K562 (cell line): ENCODE results near the gene DNM1. TPM values are rescaled to one million over a fixed set of nuclear protein-coding genes. Genes with fewer than 3 reads are reported as not detected.
A peak's percentile ranks its signal among the peaks of the same experiment; 100 is the strongest.

Experiments used
- ATAC-seq: fragments of 200-7000 bp; cut with Tn5 transposase; 3 replicates; pipeline ENCODE4 v1.9.1; 2020; ENCODE audit warnings: moderate library complexity
- BruUV-seq: library from RNA; stranded (reverse); fragments of 400-500 nt; replicated peaks from 2 replicates; lab custom pipeline; 2021; lab: Mats Ljungman, UMichigan
- CTCF ChIA-PET: fragments of 300-600 bp; formaldehyde crosslinking; extraction: SDS; loops from one replicate; lab custom pipeline; 2021; ENCODE audit warnings: low intra/inter-chr PET ratio; lab: Yijun Ruan, JAX
- POLR2A ChIA-PET: fragments of 300-600, 350-650 bp; sonication (Branson Sonifier 250); formaldehyde crosslinking; extraction: SDS; loops from one replicate; lab custom pipeline; 2021; ENCODE audit warnings: antibody characterized with exemption, inconsistent platforms; lab: Yijun Ruan, JAX
- DNase-seq, 4 experiments: peaks; one replicate each; pipeline versions ENCODE4 v3.0.0 to v3.0.0-alpha.2; 2011 to 2018; ENCODE audit warnings: low spot score in 3 of 4, mixed read lengths in 3 of 4; ENCODE audit errors: extremely low read depth in 1 of 4
- FAIRE-seq: peaks from 2 replicates; lab custom pipeline; 2011; peaks lifted over from hg19 to GRCh38; lab: Jason Lieb, UNC
- H2AFZ ChIP-seq: 2 replicates; pipeline ENCODE4 v1.6.0; 2011; ENCODE audit warnings: low read depth, low read length, control low read depth, inconsistent platforms
- H3K27ac ChIP-seq: fragments of 200-600 bp; 3 replicates; pipeline ENCODE4 v1.8.0; 2011; ENCODE audit warnings: low read depth, mild to moderate bottlenecking, control low read depth, inconsistent platforms, low read length, moderate library complexity, mixed read lengths; ENCODE audit errors: extremely low read depth
- H3K27me3 ChIP-seq, 2 experiments: fragments of 300-600 bp in 1 of 2; 2 replicates in 1 of 2; 3 replicates in 1 of 2; pipeline versions ENCODE4 v1.6.0 to v1.8.0; 2011; ENCODE audit warnings: inconsistent platforms in 2 of 2, low read length in 2 of 2, mild to moderate bottlenecking in 1 of 2, mixed read lengths in 1 of 2, moderate library complexity in 1 of 2; ENCODE audit not compliant: control insufficient read depth in 2 of 2, insufficient read depth in 2 of 2
- H3K36me3 ChIP-seq: fragments of 300-600 bp; 3 replicates; pipeline ENCODE4 v1.8.0; 2011; ENCODE audit warnings: mild to moderate bottlenecking, low read length, inconsistent platforms; ENCODE audit not compliant: control insufficient read depth, insufficient read depth
- H3K4me1 ChIP-seq, 2 experiments: fragments of 200-600 bp in 1 of 2; replicated peaks in 1 of 2; 2 replicates in 1 of 2; 3 replicates in 1 of 2; pipeline versions ENCODE4 v1.5.1 to v1.8.0; 2011; ENCODE audit warnings: inconsistent platforms in 2 of 2, low read length in 2 of 2, mild to moderate bottlenecking in 1 of 2, mixed read lengths in 1 of 2, moderate library complexity in 1 of 2; ENCODE audit not compliant: control insufficient read depth in 2 of 2, insufficient read depth in 2 of 2
- H3K4me2 ChIP-seq: 2 replicates; pipeline ENCODE4 v1.6.1; 2011; ENCODE audit warnings: low read length, control low read depth, inconsistent platforms, mixed read lengths; ENCODE audit not compliant: insufficient read depth
- H3K4me3 ChIP-seq: fragments of 200-600 bp; sonication (generic), shearing (Covaris generic); 2 replicates; pipeline ENCODE4 v1.5.1; 2016; ENCODE audit warnings: control low read depth, inconsistent platforms
- H3K79me2 ChIP-seq: fragments of 200-600 bp; 3 replicates; pipeline ENCODE4 v1.8.0; 2011; ENCODE audit warnings: low read length, inconsistent platforms; ENCODE audit not compliant: control insufficient read depth, insufficient read depth
- H3K9ac ChIP-seq, 2 experiments: 2 replicates each; pipeline versions ENCODE4 v1.6.0 to v1.6.1; 2011; ENCODE audit warnings: low read depth in 2 of 2, low read length in 2 of 2, control low read depth in 1 of 2, inconsistent platforms in 1 of 2, mild to moderate bottlenecking in 1 of 2, mixed read lengths in 1 of 2; ENCODE audit not compliant: insufficient read depth in 1 of 2
- H3K9me1 ChIP-seq: one replicate; pipeline ENCODE4 v1.6.0; 2011; ENCODE audit warnings: inconsistent platforms, mild to moderate bottlenecking, low read length, moderate library complexity; ENCODE audit not compliant: control insufficient read depth, insufficient read depth
- H3K9me3 ChIP-seq: replicated peaks from 2 replicates; pipeline ENCODE4 v1.5.1; 2011; ENCODE audit warnings: low read depth, low read length, inconsistent platforms; ENCODE audit not compliant: control insufficient read depth, insufficient read depth
- H4K20me1 ChIP-seq: replicated peaks from 2 replicates; pipeline ENCODE4 v1.6.1; 2011; ENCODE audit warnings: low read length, inconsistent platforms, mixed read lengths; ENCODE audit not compliant: control insufficient read depth, insufficient read depth
- BDP1 ChIP-seq: IDR thresholded peaks from 3 replicates; pipeline ENCODE4 v1.6.1; 2011; ENCODE audit not compliant: insufficient read length, insufficient read depth
- GABPA ChIP-seq: fragments of 200-800 bp; sonication (Bioruptor generic); conservative IDR thresholded peaks from 2 replicates; pipeline ENCODE4 v1.6.1; 2016; ENCODE audit warnings: low read depth, missing genetic modification characterization, missing compliant biosample characterization
- GMEB1 ChIP-seq: fragments of 250-450 bp; sonication (Bioruptor Pico); IDR thresholded peaks from 2 replicates; pipeline ENCODE4 v1.4.0; 2020; ENCODE audit warnings: mild to moderate bottlenecking
- HOXB6 ChIP-seq: fragments of 250-450 bp; sonication (Bioruptor Pico); IDR thresholded peaks from 2 replicates; pipeline ENCODE4 v1.5.1; 2022; ENCODE audit warnings: mild to moderate bottlenecking, borderline replicate concordance
- KDM2B ChIP-seq: fragments of 250-450 bp; sonication (Bioruptor Pico); IDR thresholded peaks from 2 replicates; pipeline ENCODE4 v1.8.0; 2021; ENCODE audit warnings: mild to moderate bottlenecking, moderate library complexity
- MAFK ChIP-seq: IDR thresholded peaks from 2 replicates; pipeline ENCODE4 v1.6.1; 2011; ENCODE audit warnings: low read length, improper control_type of control experiment
- PRDM10 ChIP-seq: fragments of 450-650 bp; IDR thresholded peaks from 2 replicates; pipeline ENCODE4 v1.6.1; 2018; ENCODE audit not compliant: partially characterized antibody
- RBM14 ChIP-seq: fragments of 200-400 bp; formaldehyde crosslinking; IDR thresholded peaks from 2 replicates; pipeline ENCODE4 v1.6.1; 2018; ENCODE audit warnings: low read depth, mild to moderate bottlenecking, low read length, moderate library complexity, borderline replicate concordance; ENCODE audit not compliant: insufficient read depth
- STAT6 ChIP-seq: sonication (generic); formaldehyde crosslinking; IDR thresholded peaks from 2 replicates; pipeline ENCODE4 v1.8.1; 2023; ENCODE audit warnings: mild to moderate bottlenecking, missing genetic modification reagents
- TAF7 ChIP-seq: fragments of 450-650 bp; IDR thresholded peaks from 2 replicates; pipeline ENCODE4 v1.6.1; 2016; ENCODE audit warnings: missing genetic modification characterization, missing compliant biosample characterization
- TEAD4 ChIP-seq, 2 experiments: sonication (generic) in 1 of 2; formaldehyde crosslinking in 1 of 2; IDR thresholded peaks; 2 replicates each; pipeline versions ENCODE4 v1.6.1 to v1.8.0; 2012 to 2022; ENCODE audit warnings: borderline replicate concordance in 1 of 2, inconsistent platforms in 1 of 2, low read length in 1 of 2, mild to moderate bottlenecking in 1 of 2, missing genetic modification reagents in 1 of 2
- ZNF561 ChIP-seq: fragments of 450-650 bp; formaldehyde crosslinking; conservative IDR thresholded peaks from 2 replicates; pipeline ENCODE4 v1.4.0; 2020; ENCODE audit warnings: mild to moderate bottlenecking, moderate library complexity
- ZNF717 ChIP-seq: fragments of 250-450 bp; sonication (Bioruptor Pico); IDR thresholded peaks from 2 replicates; pipeline ENCODE4 v1.5.0; 2021
- WGBS: fragments of 100-300 bp; shearing (Covaris generic); methylation state at CpG from one replicate; pipeline ENCODE4 v1.1.6; 2016; ENCODE audit warnings: low coverage, mixed read lengths; ENCODE audit not compliant: insufficient coverage; ENCODE audit errors: missing lambda C conversion rate; 5-methylcytosine and 5-hydroxymethylcytosine counted together
- in situ Hi-C: fragments of 300-500 bp; cut with MboI; formaldehyde crosslinking; loops from 4 replicates; pipeline ENCODE4 v1.15.0; 2018; ENCODE audit warnings: inconsistent platforms, mixed read lengths
- intact Hi-C: fragments of 100-400 bp; cut with micrococcal nuclease; formaldehyde crosslinking; loops from 2 replicates; pipeline ENCODE4 v1.14.2; 2022
- polyA plus RNA-seq, 8 experiments: library from polyadenylated mRNA; depleted of rRNA in 4 of 8; stranded (reverse) in 5 of 8; unstranded in 3 of 8; fragments of >200 nt; fragmentation: Nextera tagmentation in 2 of 8; fragmentation: Illumina TruSeq in 1 of 8; extraction: Ambion mirVana in 2 of 8; extraction: Trizol in 1 of 8; gene quantifications; 2 replicates each; pipeline versions ENCODE4 v1.2.1 to v1.2.3, GENCODE V29; 2011 to 2014; ENCODE audit warnings: inconsistent platforms in 1 of 8, missing spikeins in 1 of 8
- total RNA-seq, 7 experiments: library from RNA; depleted of rRNA in 6 of 7; stranded (reverse); fragments of >200 nt in 6 of 7; fragmentation: Illumina TruSeq in 2 of 7; extraction: Trizol in 2 of 7; gene quantifications; 2 replicates each; pipeline versions ENCODE4 v1.2.1 to v1.2.3, GENCODE V29; 2011 to 2021; ENCODE audit warnings: low replicate concordance in 1 of 7

DNM1 gene
- total and polyA plus RNA-seq, 9 of the 15 experiments (the other 6 are each of a cell fraction or from before 2014, with no cell fraction given) = 0.39 to 23.1 (median 9.1) TPM

GRCh38 chr9:128233817-128234406, 30.7 kb downstream of the DNM1 start:
- no peak for FAIRE-seq
- Histone ChIP-seq H3K27me3 (peaks cover 33 to 49% of the 10 kb centered on the region in 2 experiments), H3K4me1 (peaks cover 0 to 18% of the 10 kb centered on the region in 2 experiments; a peak in 2 of 5 replicates), H4K20me1 (no peaks in the 10 kb centered on the region), H3K9ac (peak overlapping the region in 1 of 2 experiments; percentile 66; a peak in 1 of 4 replicates), H3K9me3 (no peaks in the 10 kb centered on the region), H3K4me3 (no peak overlapping the region), H3K4me2 (no peak overlapping the region), H3K36me3 (no peaks in the 10 kb centered on the region), H3K9me1 (no peaks in the 10 kb centered on the region), H3K79me2 (no peaks in the 10 kb centered on the region), H3K27ac (no peak overlapping the region), H2AFZ (no peak overlapping the region)
- ATAC-seq = peak; percentile 28
- in situ Hi-C loops = no loop called here
- 29% methylated on average over 28 of the region's 28 CpGs for WGBS
- no peak for DNase-seq
- CTCF ChIA-PET = no interaction called here
- POLR2A ChIA-PET = interaction anchor here (0.8 to 1.3 kb wide), 3 partner anchors 9 to 19 kb away, joined by 3 to 6 read pairs (median 3); no protein-coding TSS in a partner anchor
- no TSS peak for BruUV-seq
- intact Hi-C loops = no loop called here
- TF ChIP-seq ZNF717 (no peak), MAFK (no peak), HOXB6 (no peak), STAT6 (CRISPR knock-in tag) (no peak), BDP1 (no peak), ZNF561 (CRISPR knock-in tag) (no peak), PRDM10 (no peak), KDM2B (no peak), TEAD4 (IDR thresholded peaks at IDR 0.05; ENCODE audit: low read length) (no peak), TEAD4 (CRISPR knock-in tag; IDR thresholded peaks at IDR 0.05; ENCODE audit: borderline replicate concordance) (no peak), GMEB1 (no peak), RBM14 (0 out of 2 replicates have a peak, but pooled peaks have one; percentile 38), TAF7 (tag) (no peak), GABPA (tag) (no peak)
